HG03175 (cell line): ENCODE results near the gene RPS6KA2.
"Not testable (repeated sequence)": the region's sequence is repeated elsewhere in the genome, so short reads cannot be mapped to it uniquely, and the experiment has no call there.

ENCODE experiments used
- ATAC-seq: cut with Tn5 transposase; IDR thresholded peaks from one replicate; pipeline ENCODE4 v1.9.1; 2021; ENCODE audit warnings: mild to moderate bottlenecking, moderate library complexity; ENCODE audit not compliant: unreplicated experiment

The RPS6KA2 gene

GRCh38 chr6:166411271-166411670 lies 215.8 kb downstream of the RPS6KA2 start:
- ATAC-seq, result no peak

DNA sequence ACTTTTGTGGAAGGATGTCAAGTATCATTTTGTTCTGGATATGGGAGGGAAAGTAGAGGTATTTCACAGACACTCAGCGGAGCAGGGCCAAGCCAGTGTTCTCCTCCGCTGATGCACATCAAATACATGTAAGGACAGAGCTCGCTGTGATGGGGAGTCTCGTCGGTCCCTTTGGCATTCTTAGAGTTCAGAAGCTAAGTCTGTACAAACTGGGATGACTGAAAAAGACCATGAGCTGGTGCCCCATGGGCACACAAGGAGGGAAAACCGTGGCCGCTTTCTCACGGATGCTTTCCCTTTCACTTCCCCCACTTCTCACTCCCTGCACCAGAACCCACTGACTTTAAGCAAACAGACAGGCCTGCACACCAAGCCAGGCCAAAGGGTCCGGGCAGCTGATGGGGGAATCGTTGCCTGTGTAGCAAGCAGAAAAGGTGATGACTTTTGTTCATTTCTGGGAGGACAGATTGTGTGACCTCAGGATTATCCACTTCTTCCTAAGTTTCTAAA lies 216.6 kb downstream of the RPS6KA2 start:
- ATAC-seq, result peak; percentile 37

DNA sequence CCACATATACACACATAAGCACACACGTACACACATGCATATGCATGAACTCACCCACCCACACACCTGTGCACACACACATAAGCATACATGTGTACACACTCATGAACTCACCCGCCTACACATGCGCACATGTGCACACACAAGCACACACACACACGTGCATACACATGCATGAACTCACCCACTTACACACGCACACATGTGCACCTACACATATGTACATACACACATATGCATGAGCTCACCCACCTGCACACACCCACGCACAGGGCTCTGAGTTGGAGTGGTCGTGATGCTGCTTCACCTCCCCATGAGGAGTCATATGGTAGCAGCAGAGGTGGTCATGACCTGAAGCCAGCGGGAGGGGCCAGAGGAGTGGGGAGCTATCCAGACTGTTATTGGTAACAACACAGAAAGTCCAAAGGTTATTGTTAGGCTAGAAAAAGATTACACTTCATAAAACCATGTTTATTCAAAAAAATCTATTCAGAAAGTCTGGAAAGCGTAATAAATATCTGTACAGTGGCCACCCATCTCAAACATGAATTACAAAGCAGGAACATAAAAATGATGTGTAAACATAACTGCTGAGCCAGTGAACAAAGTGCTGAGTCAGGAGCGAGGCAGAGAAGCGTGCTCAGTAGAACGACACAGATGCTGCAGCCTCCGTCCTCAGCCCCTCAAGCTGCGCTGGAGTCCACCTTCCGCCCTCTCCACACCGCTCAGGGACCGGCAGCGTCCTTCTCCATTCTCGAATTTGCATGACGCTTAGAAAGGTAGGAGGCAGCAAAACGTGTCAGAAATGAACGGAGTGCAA lies 217.9 kb downstream of the RPS6KA2 start:
- no peak for ATAC-seq

- ATAC-seq, result no peak
Observed at GRCh38 chr6:166406197-166406596, 220.9 kb downstream of the RPS6KA2 start.

DNA sequence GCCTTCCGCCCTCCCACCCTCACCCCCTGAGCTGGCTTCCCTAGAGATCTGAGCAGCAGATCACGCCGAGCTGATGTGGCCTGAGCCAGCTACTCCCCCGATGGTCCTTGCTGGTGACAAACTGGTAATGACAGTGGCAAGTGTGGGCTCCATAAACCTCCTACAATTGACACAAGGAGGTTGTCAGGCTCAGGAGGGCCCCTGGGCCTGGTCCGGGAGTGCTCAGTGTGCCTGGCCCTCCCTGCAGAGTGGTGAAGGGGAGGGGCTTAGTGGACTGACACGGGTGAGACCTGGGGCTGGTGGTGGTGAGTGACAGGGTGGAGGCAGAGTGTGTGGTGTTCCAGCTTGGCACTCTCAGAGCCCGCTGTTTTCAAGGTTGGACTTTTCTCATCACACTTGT lies 221.7 kb downstream of the RPS6KA2 start:
- ATAC-seq, result no peak

DNA sequence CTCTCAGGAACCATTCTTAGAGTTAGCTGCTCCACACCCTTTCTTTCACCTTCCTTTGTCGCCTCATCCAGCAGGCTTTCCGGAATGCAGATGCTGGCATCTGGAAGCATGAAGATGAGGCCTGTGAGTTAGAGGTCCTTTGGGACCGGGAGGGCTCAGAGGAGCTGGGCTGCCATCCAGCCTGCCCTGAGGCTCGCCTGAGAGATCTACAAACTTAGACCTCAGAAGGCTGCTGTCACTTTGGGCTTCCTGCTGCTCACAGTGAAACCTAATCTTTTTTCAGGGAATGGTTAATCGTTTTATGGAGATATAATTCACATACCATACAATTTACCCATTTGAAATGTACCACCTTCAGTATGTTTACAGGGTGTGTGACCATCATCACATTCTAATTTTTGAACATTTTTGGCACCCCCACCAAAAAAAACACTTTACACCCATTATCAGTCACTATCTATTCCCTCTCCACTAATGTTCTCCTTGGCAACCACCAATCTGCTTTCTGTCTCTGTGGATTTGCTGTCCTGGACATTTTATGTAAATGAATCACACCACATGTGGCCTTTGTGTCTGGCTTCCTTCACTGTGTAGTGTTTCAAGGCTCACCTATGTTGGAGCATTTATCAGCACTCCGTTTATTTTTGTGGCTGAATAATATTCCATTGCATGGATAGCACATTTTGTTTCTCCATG lies 224.3 kb downstream of the RPS6KA2 start:
- no peak for ATAC-seq

DNA sequence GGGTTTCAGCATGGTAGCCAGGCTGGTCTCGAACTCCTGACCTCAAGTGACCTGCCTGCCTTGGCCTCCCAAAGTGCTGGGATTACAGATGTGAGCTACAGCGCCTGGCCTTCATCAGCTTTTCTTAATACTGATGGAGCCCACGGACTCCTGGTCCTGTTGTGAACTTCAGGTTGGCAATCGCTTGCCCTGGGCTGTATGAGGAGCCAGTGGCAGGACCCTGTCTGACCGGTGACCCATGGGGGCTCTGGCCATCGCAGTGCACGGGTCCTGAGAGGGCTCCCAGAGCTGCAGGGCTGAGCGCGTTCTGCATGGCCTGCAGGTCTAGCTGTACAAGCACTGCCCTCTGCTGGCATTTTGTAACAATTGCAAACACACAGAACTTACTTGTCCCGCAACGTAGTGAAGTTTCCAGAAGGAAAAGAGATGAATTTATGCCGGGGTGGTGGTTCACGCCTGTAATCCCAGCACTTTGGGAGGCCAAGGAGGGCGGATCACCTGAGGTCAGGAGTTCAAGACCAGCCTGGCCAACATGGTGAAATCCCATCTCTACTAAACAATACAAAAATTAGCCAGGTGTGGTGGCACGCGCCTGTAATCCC lies 226.3 kb downstream of the RPS6KA2 start:
- ATAC-seq, result peak; percentile 80

- no peak for ATAC-seq
Observed at GRCh38 chr6:166400181-166400580, 226.9 kb downstream of the RPS6KA2 start.

- no peak for ATAC-seq
Observed at GRCh38 chr6:166398348-166398747, 228.7 kb downstream of the RPS6KA2 start.

- no peak for ATAC-seq
Observed at GRCh38 chr6:166397849-166398248, 229.2 kb downstream of the RPS6KA2 start.

- no peak for ATAC-seq
Observed at GRCh38 chr6:166395778-166396177, 231.3 kb downstream of the RPS6KA2 start.

- ATAC-seq, result no peak
Observed at GRCh38 chr6:166395351-166395750, 231.7 kb downstream of the RPS6KA2 start.

- no peak for ATAC-seq
Observed at GRCh38 chr6:166394036-166394892, 232.8 kb downstream of the RPS6KA2 start.

- no peak for ATAC-seq
Observed at GRCh38 chr6:166393535-166393823, 233.6 kb downstream of the RPS6KA2 start.

DNA sequence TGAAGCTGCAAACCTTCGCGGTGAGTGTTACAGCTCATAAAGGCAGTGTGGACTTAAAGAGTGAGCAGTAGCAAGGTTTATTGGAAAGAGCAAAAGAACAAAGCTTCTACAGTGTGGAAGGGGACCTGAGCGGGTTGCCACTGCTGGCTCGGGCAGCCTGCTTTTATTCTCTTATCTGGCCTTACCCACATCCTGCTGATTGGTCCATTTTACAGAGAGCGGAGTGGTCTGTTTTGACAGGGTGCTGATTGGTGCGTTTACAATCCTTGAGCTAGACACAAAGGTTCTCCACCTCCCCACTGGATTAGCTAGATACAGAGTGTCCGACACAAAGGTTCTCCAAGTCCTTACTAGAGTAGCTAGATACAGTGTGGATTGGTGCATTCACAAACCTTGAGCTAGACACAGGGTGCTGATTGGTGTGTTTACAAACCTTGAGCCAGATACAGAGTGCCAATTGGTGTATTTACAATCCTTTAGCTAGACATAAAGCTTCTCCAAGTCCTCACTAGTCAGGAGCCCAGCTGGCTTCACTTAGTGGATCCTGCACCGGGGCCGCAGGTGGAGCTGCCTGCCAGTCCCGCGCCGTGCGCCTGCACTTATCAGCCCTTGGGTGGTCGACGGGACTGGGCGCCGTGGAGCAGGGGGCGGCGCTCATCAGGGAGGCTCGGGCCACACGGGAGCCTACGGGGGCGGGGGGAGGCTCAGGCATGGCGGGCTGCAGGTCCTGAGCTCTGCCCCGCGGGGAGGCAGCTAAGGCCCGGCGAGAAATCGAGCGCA lies 234.1 kb downstream of the RPS6KA2 start:
- ATAC-seq, result not testable (repeated sequence)

DNA sequence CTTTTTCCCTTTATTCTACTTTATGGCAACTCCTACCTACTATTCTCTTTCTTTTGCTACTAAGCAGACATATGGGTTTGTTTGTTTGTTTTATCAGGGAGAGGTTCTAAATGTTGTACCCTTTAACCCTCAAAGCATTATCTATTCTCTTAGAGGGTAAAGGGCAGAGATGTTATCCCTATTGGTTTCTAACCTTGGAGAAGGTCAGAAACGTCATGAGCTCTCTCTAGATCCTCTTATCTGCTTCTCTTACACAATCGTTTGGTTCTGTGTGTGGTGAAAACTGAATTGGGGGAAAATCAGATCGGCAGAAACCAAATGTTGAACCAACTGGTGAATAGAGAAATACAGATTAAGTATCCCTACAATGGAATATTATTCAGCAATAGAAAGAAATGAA lies 237.9 kb downstream of the RPS6KA2 start:
- no peak for ATAC-seq

GRCh38 chr6:166388290-166389004 lies 238.6 kb downstream of the RPS6KA2 start:
- ATAC-seq, result no peak

DNA sequence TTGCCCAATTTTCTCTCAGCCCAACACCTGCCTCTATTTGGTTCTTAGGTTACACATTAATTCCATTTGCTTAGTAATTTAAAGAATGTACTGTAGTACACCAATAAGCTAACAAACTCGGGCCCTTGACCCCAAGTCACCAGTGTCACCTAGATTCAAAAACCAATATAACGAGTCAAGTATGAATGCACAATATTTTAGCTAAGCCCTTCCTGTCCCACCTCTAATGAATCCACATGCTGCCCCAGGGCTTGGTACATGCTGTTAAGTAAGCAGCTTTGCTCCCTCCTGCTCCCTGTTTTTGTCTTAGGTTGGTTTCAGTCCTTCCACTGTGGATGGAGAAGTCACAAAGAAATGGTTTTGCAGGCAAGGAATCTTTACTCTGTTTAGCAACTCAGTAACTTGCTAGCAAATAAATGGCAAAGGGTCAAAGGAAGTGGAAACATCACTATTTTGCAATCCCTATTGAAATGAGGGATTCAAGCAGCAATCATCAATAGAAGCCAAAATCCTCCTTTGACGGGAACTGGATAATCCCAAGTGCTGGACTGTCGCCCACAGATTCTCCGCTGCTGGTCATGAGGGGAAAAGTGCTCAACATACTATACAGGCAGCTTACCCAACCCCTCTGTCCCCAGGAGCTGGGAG lies 239.3 kb downstream of the RPS6KA2 start:
- ATAC-seq, result no peak

- ATAC-seq, result not testable (repeated sequence)
Observed at GRCh38 chr6:166387098-166387497, 240.0 kb downstream of the RPS6KA2 start.
